HG03439 (cell line): ENCODE measurements around the gene CCDC85B.

Source experiments
- ATAC-seq: cut with Tn5 transposase; IDR thresholded peaks from one replicate; pipeline ENCODE4 v1.9.1; 2021; ENCODE audit warnings: mild to moderate bottlenecking, moderate library complexity; ENCODE audit not compliant: unreplicated experiment

CCDC85B gene

DNA sequence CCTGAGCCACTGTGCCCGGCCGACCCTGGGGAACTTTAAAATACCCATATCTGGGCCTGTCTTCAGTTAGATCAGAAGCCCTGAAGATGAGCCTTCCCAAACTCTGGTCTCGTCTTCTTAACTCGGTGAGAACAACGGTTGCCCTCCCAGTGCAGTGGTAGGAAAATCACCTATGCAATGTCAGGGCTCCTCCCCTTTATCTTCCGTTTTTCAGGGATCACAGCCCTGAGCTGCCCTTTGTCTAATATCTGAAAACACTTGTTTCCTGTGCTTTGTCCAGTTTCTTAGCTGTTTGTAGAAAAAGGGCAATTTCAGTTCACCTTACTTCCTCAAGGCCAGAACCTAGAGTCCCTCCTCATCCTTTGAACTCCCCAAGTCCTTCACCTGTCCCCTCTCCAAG is 38.2 kb downstream of the CCDC85B start:
- no peak for ATAC-seq

DNA sequence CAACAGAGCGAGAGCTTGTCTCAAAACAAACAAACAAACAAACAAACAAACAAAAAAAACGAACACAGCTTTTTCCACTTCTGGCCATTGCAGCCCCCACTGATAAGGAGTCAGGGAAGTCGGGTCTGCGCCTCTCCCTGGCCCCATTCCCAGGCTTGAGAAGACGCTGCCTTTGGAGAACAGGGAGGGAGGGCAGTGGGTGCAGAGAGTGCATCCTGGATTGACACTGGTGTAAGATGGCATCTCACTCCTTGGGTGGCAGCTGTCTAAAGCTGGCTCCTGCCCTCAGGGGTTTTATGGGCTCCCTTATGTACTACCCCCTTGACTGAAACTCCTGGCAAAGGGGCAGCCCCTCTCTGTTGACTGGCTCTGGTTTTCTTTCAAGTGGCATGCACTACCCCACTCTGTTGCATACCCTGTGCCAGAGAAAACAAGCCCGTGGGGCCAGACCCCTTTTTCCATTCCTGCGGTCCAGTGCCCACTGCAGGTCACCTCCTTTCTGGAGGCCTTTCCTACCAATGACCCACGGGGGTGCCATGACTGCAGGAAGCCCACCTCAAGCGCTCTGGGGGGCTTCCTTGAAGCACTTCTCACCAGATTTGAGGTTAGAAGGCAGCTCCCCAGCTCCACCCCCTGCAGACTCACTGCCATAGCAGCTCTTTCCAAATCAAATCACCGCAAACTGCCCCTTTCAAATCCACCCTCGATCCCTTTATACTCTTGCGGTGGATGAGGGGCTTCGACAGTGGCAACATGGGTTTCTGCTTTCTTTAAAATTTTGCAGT is 41.5 kb downstream of the CCDC85B start:
- ATAC-seq, result no peak

DNA sequence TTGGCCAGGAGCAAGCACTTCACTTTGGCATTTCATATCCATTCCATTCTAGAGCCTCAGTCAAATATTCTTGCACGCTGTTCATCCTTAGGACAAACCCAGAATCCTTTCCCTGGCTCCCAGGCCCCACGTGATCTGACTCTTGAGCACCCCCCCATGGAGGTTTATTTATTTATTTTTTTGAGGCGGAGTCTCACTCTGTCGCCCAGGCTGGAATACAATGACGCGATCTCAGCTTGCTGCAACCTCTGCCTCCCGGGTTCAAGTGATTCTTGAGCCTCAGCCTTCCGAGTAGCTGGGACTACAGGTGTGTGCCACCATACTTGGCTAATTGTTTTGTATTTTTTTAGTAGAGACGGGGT is 42.1 kb downstream of the CCDC85B start:
- ATAC-seq, result no peak

DNA sequence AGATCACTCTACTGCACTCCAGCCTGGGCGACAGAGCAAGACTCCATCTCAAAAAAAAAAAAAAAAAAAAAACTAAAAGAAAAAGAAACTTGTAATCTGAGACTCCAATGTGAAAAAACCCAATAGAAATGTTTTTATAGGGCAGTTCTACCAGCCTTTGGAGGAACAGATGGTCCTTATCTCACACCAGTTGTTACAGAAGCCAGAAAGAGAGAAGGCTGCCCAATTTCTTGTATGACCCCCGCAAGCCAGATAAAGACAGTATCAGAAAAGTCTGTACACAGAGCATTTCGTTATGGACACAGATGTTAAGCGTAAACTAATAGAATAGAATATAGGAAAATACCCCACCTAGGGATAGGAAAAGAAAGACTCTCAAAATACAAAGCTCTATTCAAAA is 43.5 kb downstream of the CCDC85B start:
- no peak for ATAC-seq

DNA sequence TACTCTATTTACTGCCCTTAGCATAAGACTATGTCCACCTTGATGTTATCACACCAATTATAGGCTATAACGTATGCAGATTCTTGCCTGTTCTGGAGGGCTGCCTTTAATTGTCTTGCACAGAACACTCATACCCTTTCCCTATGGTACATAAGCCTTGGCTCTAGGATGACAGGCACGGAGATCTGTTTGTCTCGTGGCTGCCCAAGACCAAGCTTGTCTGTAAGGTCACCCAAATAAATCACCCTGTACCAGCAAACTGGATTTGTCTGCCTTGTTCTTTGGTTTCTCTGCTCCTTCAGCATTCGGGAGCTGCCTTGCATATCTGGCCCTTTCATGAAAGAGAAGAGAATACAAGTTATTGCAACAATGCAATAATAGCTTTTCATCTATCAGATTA is 47.3 kb downstream of the CCDC85B start:
- no peak for ATAC-seq
